ENCODE data around the gene TSHZ2. TPM values are rescaled to one million over a fixed set of nuclear protein-coding genes. Genes with fewer than 3 reads are reported as not detected.

TSHZ2 gene
- total and polyA plus RNA-seq, 2 of the 4 experiments (the other 2 are of a cell fraction), result under 0.01 to 0.02 TPM

GRCh38 chr20:53053595-53053994, 81.4 kb downstream of the TSHZ2 start:
- ATAC-seq (ENCODE audit: low read depth), result no peak
- Histone ChIP-seq H3K18ac (ENCODE audit: low read depth, low read length) (no peak overlapping the region), H3K4me1 (ENCODE audit: control insufficient read depth, insufficient read depth, low read length) (no peaks in the 10 kb centered on the region), H2BK5ac (ENCODE audit: low read depth, low read length, poor library complexity, severe bottlenecking) (no peak overlapping the region), H3K4ac (ENCODE audit: low read depth, low read length) (no peak overlapping the region), H3K23ac (ENCODE audit: low read depth, low read length) (no peak overlapping the region), H2AFZ (replicated peaks; ENCODE audit: low read length, poor library complexity) (no peak overlapping the region), H3K9ac (ENCODE audit: low read depth, low read length) (no peak overlapping the region), H3K14ac (replicated peaks; ENCODE audit: low read depth, low read length) (no peak overlapping the region), H2BK20ac (ENCODE audit: low read depth, low read length) (no peak overlapping the region), H3K9me1 (ENCODE audit: insufficient read depth, low read length) (no peaks in the 10 kb centered on the region), H3K27me3 (ENCODE audit: control insufficient read depth, insufficient read depth, low read length) (no peaks in the 10 kb centered on the region), H3K56ac (ENCODE audit: extremely low read depth, insufficient read depth, low read length) (no peak overlapping the region), H4K91ac (ENCODE audit: insufficient read depth, low read depth, low read length) (no peak overlapping the region), H4K5ac (ENCODE audit: low read depth, low read length) (no peak overlapping the region), H2BK15ac (ENCODE audit: low read depth, low read length) (no peak overlapping the region), H3K4me2 (ENCODE audit: low read depth, low read length) (no peak overlapping the region), H3K27ac (ENCODE audit: insufficient read depth, low read length) (no peak overlapping the region), H2AK9ac (replicated peaks; ENCODE audit: low read depth, low read length, poor library complexity) (no peak overlapping the region), H3K79me1 (ENCODE audit: low read depth in 1 of 2, low read length in 2 of 2) (no peaks in the 10 kb centered on the region), H4K20me1 (ENCODE audit: insufficient read depth, low read length) (no peaks in the 10 kb centered on the region), H3K36me3 (ENCODE audit: control insufficient read depth, insufficient read depth, low read length) (no peaks in the 10 kb centered on the region), H3K9me3 (ENCODE audit: control insufficient read depth, insufficient read depth, low read length) (no peaks in the 10 kb centered on the region; the same call in none of the 2 replicates), H4K8ac (ENCODE audit: low read depth in 2 of 2, low read length in 2 of 2) (no peak overlapping the region), H2AK5ac (ENCODE audit: low read depth, low read length) (no peak overlapping the region), H2BK120ac (ENCODE audit: low read depth, low read length) (no peak overlapping the region), H3K4me3 (ENCODE audit: insufficient read depth, low read depth, low read length) (no peak overlapping the region)
- in situ Hi-C loops (cut with MboI; ENCODE audit: low sequenced_read_pairs) (no loop called here), dilution Hi-C loops (cut with HindIII; ENCODE audit: low sequenced_read_pairs, unreplicated experiment) (no loop called here), intact Hi-C loops (cut with micrococcal nuclease) (no loop called here)
- ChIA-PET CTCF (no interaction called here), POLR2A (ENCODE audit: unreplicated experiment) (no interaction called here)
- TF ChIP-seq BHLHE40 (IDR thresholded peaks at IDR 0.05; ENCODE audit: low read depth, low read length), result no peak
- no peak for TF ChIP-seq MAZ (IDR thresholded peaks at IDR 0.05; ENCODE audit: borderline replicate concordance, low read depth, low read length)
- no peak for TF ChIP-seq NFE2L2 (IDR thresholded peaks at IDR 0.05; ENCODE audit: low read depth, low read length)
- no peak for TF ChIP-seq MAFK (IDR thresholded peaks at IDR 0.05; ENCODE audit: low read depth, low read length)
- TF ChIP-seq CEBPB (IDR thresholded peaks at IDR 0.05; ENCODE audit: low read depth, low read length), result no peak
- TF ChIP-seq MXI1 (IDR thresholded peaks at IDR 0.05; ENCODE audit: borderline replicate concordance, low read depth, low read length), result no peak
- no peak for TF ChIP-seq RAD21 (IDR thresholded peaks at IDR 0.05; ENCODE audit: low read length)
- BruUV-seq (replicated peaks), result no TSS peak
- no peak for DNase-seq
- WGBS, 2 experiments (ENCODE audit: extremely low coverage in 2 of 2, insufficient read length in 1 of 2), result 100% methylated on average over 1 of the region's 5 CpGs; no CpG with 5 or more reads in 1 of the 2 experiments

Measured in IMR-90 (cell line).